ENCODE measurements around the gene NT5C2.

The NT5C2 gene

GRCh38 chr10:103120977-103121735, 71.9 kb downstream of the NT5C2 start:
- DNase-seq = no peak

- no peak for DNase-seq
Observed at GRCh38 chr10:103120546-103120945, 72.5 kb downstream of the NT5C2 start.

GRCh38 chr10:103117247-103117646, 75.8 kb downstream of the NT5C2 start:
- no peak for DNase-seq

- no peak for DNase-seq
Observed at GRCh38 chr10:103114876-103115275, 78.2 kb downstream of the NT5C2 start.

- DNase-seq = no peak
Observed at GRCh38 chr10:103111918-103112877, 80.9 kb downstream of the NT5C2 start.

GRCh38 chr10:103111031-103111917, 81.8 kb downstream of the NT5C2 start:
- no peak for DNase-seq

- no peak for DNase-seq
Observed at GRCh38 chr10:103110407-103110806, 82.7 kb downstream of the NT5C2 start.

- DNase-seq = no peak
Observed at GRCh38 chr10:103109821-103110220, 83.3 kb downstream of the NT5C2 start.

GRCh38 chr10:103106539-103106938, 86.5 kb downstream of the NT5C2 start:
- no peak for DNase-seq

GRCh38 chr10:103105462-103105861, 87.6 kb downstream of the NT5C2 start:
- DNase-seq = no peak

- no peak for DNase-seq
Observed at GRCh38 chr10:103104721-103105120, 88.4 kb downstream of the NT5C2 start.

GRCh38 chr10:103103989-103104388, 89.1 kb downstream of the NT5C2 start:
- no peak for DNase-seq

- no peak for DNase-seq
Observed at GRCh38 chr10:103102195-103102594, 90.9 kb downstream of the NT5C2 start.

GRCh38 chr10:103100620-103101019, 92.5 kb downstream of the NT5C2 start:
- no peak for DNase-seq

GRCh38 chr10:103098240-103098639, 94.8 kb downstream of the NT5C2 start:
- no peak for DNase-seq

GRCh38 chr10:103096130-103096529, 96.9 kb downstream of the NT5C2 start:
- DNase-seq = no peak

GRCh38 chr10:103095005-103095404, 98.1 kb downstream of the NT5C2 start:
- DNase-seq = no peak

- no peak for DNase-seq
Observed at GRCh38 chr10:103090911-103091310, 102.2 kb downstream of the NT5C2 start.

- DNase-seq = no peak
Observed at GRCh38 chr10:103089493-103089892, 103.6 kb downstream of the NT5C2 start.

- DNase-seq = no peak
Observed at GRCh38 chr10:103086799-103087198, 106.3 kb downstream of the NT5C2 start.

- DNase-seq = no peak
Observed at GRCh38 chr10:103086261-103086660, 106.8 kb downstream of the NT5C2 start.

- DNase-seq = no peak
Observed at GRCh38 chr10:103083977-103084320, 109.1 kb downstream of the NT5C2 start.
